ENCODE measurements around the gene MCMBP.

The MCMBP gene

GRCh38 chr10:119784340-119785067, 88.1 kb downstream of the MCMBP start:
- H3K36me3 Mint-ChIP-seq = peaks cover 8% of the 10 kb centered on the region
- H3K4me1 Mint-ChIP-seq = peaks cover 46% of the 10 kb centered on the region
- peak overlapping the region; percentile 80 for H3K4me3 Mint-ChIP-seq
- H3K9me3 Mint-ChIP-seq = no peaks in the 10 kb centered on the region
- H3K27ac Mint-ChIP-seq = peak overlapping the region; percentile 48
- no peaks in the 10 kb centered on the region for H3K27me3 Mint-ChIP-seq

GRCh38 chr10:119783665-119784027, 89.0 kb downstream of the MCMBP start:
- peaks cover 8% of the 10 kb centered on the region for H3K36me3 Mint-ChIP-seq
- no peak overlapping the region for H3K4me3 Mint-ChIP-seq
- no peak overlapping the region for H3K27ac Mint-ChIP-seq
- H3K4me1 Mint-ChIP-seq = peaks cover 51% of the 10 kb centered on the region
- H3K27me3 Mint-ChIP-seq = no peaks in the 10 kb centered on the region
- no peaks in the 10 kb centered on the region for H3K9me3 Mint-ChIP-seq

- no peak overlapping the region for H3K27ac Mint-ChIP-seq
- H3K4me3 Mint-ChIP-seq = no peak overlapping the region
- H3K36me3 Mint-ChIP-seq = peaks cover 8% of the 10 kb centered on the region
- no peaks in the 10 kb centered on the region for H3K27me3 Mint-ChIP-seq
- no peaks in the 10 kb centered on the region for H3K9me3 Mint-ChIP-seq
- peaks cover 53% of the 10 kb centered on the region for H3K4me1 Mint-ChIP-seq
These were observed 89.5 kb downstream of the MCMBP start for GRCh38 chr10:119782981-119783664.

GRCh38 chr10:119781498-119781897, 91.1 kb downstream of the MCMBP start:
- no peak overlapping the region for H3K27ac Mint-ChIP-seq

GRCh38 chr10:119780879-119781480, 91.7 kb downstream of the MCMBP start:
- H3K4me3 Mint-ChIP-seq = no peak overlapping the region
- H3K27me3 Mint-ChIP-seq = no peaks in the 10 kb centered on the region
- H3K36me3 Mint-ChIP-seq = peaks cover 7% of the 10 kb centered on the region
- no peaks in the 10 kb centered on the region for H3K9me3 Mint-ChIP-seq
- peaks cover 42% of the 10 kb centered on the region for H3K4me1 Mint-ChIP-seq
- H3K27ac Mint-ChIP-seq = no peak overlapping the region

More at GRCh38 chr10:119781498-119781897, 91.1 kb downstream of the MCMBP start:
- peaks cover 42% of the 10 kb centered on the region for H3K4me1 Mint-ChIP-seq
- peaks cover 6% of the 10 kb centered on the region for H3K36me3 Mint-ChIP-seq
- H3K4me3 Mint-ChIP-seq = no peak overlapping the region
- H3K9me3 Mint-ChIP-seq = no peaks in the 10 kb centered on the region
- H3K27me3 Mint-ChIP-seq = no peaks in the 10 kb centered on the region

Measured in activated naive CD4-positive, alpha-beta T cell treated with anti-CD3 and anti-CD28 coated beads, Interleukin-2, amount 50 U/mL, for 24 hours (primary cell).